GM12891 (cell line): Measurements from ENCODE around the gene EXOC3.

ENCODE experiments used
- PAX5 ChIP-seq: IDR thresholded peaks from 2 replicates; pipeline ENCODE4 v1.6.1; 2011; ENCODE audit warnings: low read length, moderate library complexity, mild to moderate bottlenecking; ENCODE audit not compliant: insufficient read depth, severe bottlenecking
- POLR2A ChIP-seq: IDR thresholded peaks from 2 replicates; pipeline ENCODE4 v1.6.1; 2011; ENCODE audit warnings: low read depth, low read length, control low read depth
- POLR2AphosphoS5 ChIP-seq: IDR thresholded peaks from 2 replicates; pipeline ENCODE4 v1.6.1; 2011; ENCODE audit warnings: low read depth, low read length, control low read depth
- POU2F2 ChIP-seq: IDR thresholded peaks from 2 replicates; pipeline ENCODE4 v1.6.1; 2011; ENCODE audit warnings: low read depth, mild to moderate bottlenecking, control low read depth, low read length, moderate library complexity
- SPI1 ChIP-seq: IDR thresholded peaks from 2 replicates; pipeline ENCODE4 v1.6.1; 2011; ENCODE audit warnings: low read depth, low read length, control low read depth
- TAF1 ChIP-seq: IDR thresholded peaks from 2 replicates; pipeline ENCODE4 v1.6.1; 2011; ENCODE audit warnings: low read depth, low read length, control low read depth

DNA sequence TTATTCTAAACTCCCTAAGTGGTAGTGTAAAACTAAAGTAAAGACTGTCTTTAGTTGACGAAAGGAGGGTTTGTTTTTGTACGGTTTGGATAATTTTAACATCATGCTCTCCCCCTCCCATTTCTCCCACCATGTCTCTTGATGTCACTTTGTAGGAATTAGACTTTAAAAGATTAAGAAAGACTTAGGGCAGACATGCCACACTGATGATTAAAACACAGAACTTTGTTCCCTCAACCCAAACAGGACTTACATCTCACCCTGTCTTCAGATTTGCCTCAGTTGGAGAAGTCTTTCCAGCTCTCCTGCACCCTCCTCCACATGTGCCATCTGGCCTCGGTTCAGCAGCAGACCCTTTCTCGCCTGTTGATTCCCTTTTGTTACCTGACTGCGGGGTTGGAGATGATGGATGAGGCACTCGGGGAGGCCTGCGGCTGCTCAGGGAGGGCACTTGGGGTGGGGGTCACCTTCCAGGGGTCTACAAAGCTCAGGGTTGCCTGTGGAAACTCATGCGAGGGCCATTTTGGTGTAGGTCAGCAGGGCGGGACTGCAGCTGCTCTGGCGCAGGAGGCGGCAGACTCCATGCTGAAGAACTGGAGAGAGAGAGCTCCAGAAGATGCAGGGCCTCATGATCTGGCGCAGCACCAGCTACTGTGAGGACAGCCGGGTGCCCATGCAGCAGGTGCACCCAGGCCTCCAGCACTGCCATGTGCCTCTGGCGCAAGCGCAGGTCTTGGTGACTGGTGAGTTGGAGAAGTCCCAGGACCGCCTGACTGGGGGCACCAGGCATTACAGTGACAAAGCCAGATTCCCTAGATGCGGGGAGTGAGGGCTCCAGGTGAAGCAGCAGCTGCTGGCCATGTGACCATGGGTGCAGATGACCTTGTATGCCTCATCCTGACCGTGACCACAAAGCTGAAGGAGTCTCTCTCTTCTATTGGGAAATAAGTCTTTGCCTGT is 24.5 kb upstream of the EXOC3 start:
- TF ChIP-seq POLR2AphosphoS5: no peak
- TF ChIP-seq POLR2A: no peak
- TF ChIP-seq SPI1: no peak
- TF ChIP-seq POU2F2: no peak
- TF ChIP-seq PAX5: no peak
- no peak for TF ChIP-seq TAF1
